ENCODE results near the gene COL18A1. TPM values are rescaled to one million over a fixed set of nuclear protein-coding genes. Genes with fewer than 3 reads are reported as not detected.

The COL18A1 gene
- polyA plus RNA-seq, 1 donor (not counting 4 experiments of a cell fraction or from before 2014, with no cell fraction given), result 13.0 TPM

- no peak overlapping the region for H3K9ac ChIP-seq (ENCODE audit: control insufficient read depth, extremely low read depth, insufficient read depth, low read length)
- no peak overlapping the region for H3K4me3 ChIP-seq (ENCODE audit: control insufficient read depth in 2 of 3, extremely low read depth in 1 of 3, insufficient read depth in 2 of 3, low read depth in 1 of 3, low read length in 3 of 3)
- H3K4me1 ChIP-seq (ENCODE audit: control insufficient read depth, extremely low read depth, insufficient read depth, low read length), result peaks cover 17% of the 10 kb centered on the region
- H3K9me3 ChIP-seq (ENCODE audit: control insufficient read depth, low read depth, low read length), result no peaks in the 10 kb centered on the region
- H2AFZ ChIP-seq (ENCODE audit: control insufficient read depth, low read length), result no peak overlapping the region
- no peaks in the 10 kb centered on the region for H3K79me2 ChIP-seq (ENCODE audit: control insufficient read depth, insufficient read depth, low read length)
- no peaks in the 10 kb centered on the region for H3K36me3 ChIP-seq (ENCODE audit: control insufficient read depth in 2 of 2, extremely low read depth in 1 of 2, insufficient read depth in 2 of 2, low read length in 2 of 2)
- H3K27ac ChIP-seq (ENCODE audit: control insufficient read depth, insufficient read depth, low read length), result no peak overlapping the region
- no peak for FAIRE-seq
- no peaks in the 10 kb centered on the region for H3K9me1 ChIP-seq (ENCODE audit: control insufficient read depth, extremely low read depth, insufficient read depth, low read length)
- dilution Hi-C loops (cut with MboI; ENCODE audit: extremely low pct_ligation_motif_present, low sequenced_read_pairs), result no loop called here
- no peaks in the 10 kb centered on the region for H4K20me1 ChIP-seq (ENCODE audit: control insufficient read depth, extremely low read depth, insufficient read depth, low read length)
- DNase-seq (ENCODE audit: low read depth, low spot score), result no peak
- no peak overlapping the region for H3K4me2 ChIP-seq (ENCODE audit: control insufficient read depth, extremely low read depth, insufficient read depth, low read depth, low read length)
- TF ChIP-seq EZH2 (IDR thresholded peaks at IDR 0.05; ENCODE audit: low read length), result no peak
- no peak for TF ChIP-seq CTCF (optimal IDR thresholded peaks at IDR 0.05 in 1 of 3, IDR thresholded peaks at IDR 0.05 in 1 of 3, conservative IDR thresholded peaks at IDR 0.05 in 1 of 3; ENCODE audit: extremely low read depth in 1 of 3, insufficient read depth in 2 of 3, low read length in 3 of 3)
- H3K27me3 ChIP-seq (ENCODE audit: control insufficient read depth, extremely low read depth, insufficient read depth, low read length), result peaks cover 15% of the 10 kb centered on the region
Observed at GRCh38 chr21:45361033-45361997, 43.6 kb upstream of the COL18A1 start.

GRCh38 chr21:45362077-45362747 lies 42.8 kb upstream of the COL18A1 start:
- H4K20me1 ChIP-seq (ENCODE audit: control insufficient read depth, extremely low read depth, insufficient read depth, low read length), result no peaks in the 10 kb centered on the region
- H3K4me1 ChIP-seq (ENCODE audit: control insufficient read depth, extremely low read depth, insufficient read depth, low read length), result peaks cover 17% of the 10 kb centered on the region
- no peaks in the 10 kb centered on the region for H3K9me3 ChIP-seq (ENCODE audit: control insufficient read depth, low read depth, low read length)
- H3K27ac ChIP-seq (ENCODE audit: control insufficient read depth, insufficient read depth, low read length), result no peak overlapping the region
- no peaks in the 10 kb centered on the region for H3K9me1 ChIP-seq (ENCODE audit: control insufficient read depth, extremely low read depth, insufficient read depth, low read length)
- no peaks in the 10 kb centered on the region for H3K79me2 ChIP-seq (ENCODE audit: control insufficient read depth, insufficient read depth, low read length)
- H3K36me3 ChIP-seq (ENCODE audit: control insufficient read depth in 2 of 2, extremely low read depth in 1 of 2, insufficient read depth in 2 of 2, low read length in 2 of 2), result no peaks in the 10 kb centered on the region
- no peak for FAIRE-seq
- no peak overlapping the region for H3K4me2 ChIP-seq (ENCODE audit: control insufficient read depth, extremely low read depth, insufficient read depth, low read depth, low read length)
- H3K9ac ChIP-seq (ENCODE audit: control insufficient read depth, extremely low read depth, insufficient read depth, low read length), result no peak overlapping the region
- TF ChIP-seq CTCF (optimal IDR thresholded peaks at IDR 0.05 in 1 of 3, IDR thresholded peaks at IDR 0.05 in 1 of 3, conservative IDR thresholded peaks at IDR 0.05 in 1 of 3; ENCODE audit: extremely low read depth in 1 of 3, insufficient read depth in 2 of 3, low read length in 3 of 3), result no peak
- TF ChIP-seq EZH2 (IDR thresholded peaks at IDR 0.05; ENCODE audit: low read length), result no peak
- H3K4me3 ChIP-seq (ENCODE audit: control insufficient read depth in 2 of 3, extremely low read depth in 1 of 3, insufficient read depth in 2 of 3, low read depth in 1 of 3, low read length in 3 of 3), result no peak overlapping the region
- peaks cover 6% of the 10 kb centered on the region for H3K27me3 ChIP-seq (ENCODE audit: control insufficient read depth, extremely low read depth, insufficient read depth, low read length)
- dilution Hi-C loops (cut with MboI; ENCODE audit: extremely low pct_ligation_motif_present, low sequenced_read_pairs), result no loop called here
- H2AFZ ChIP-seq (ENCODE audit: control insufficient read depth, low read length), result no peak overlapping the region
- DNase-seq (ENCODE audit: low read depth, low spot score), result no peak

Data from keratinocyte (primary cell).